ENCODE measurements around the gene C1QL1.

Gene C1QL1

GRCh38 chr17:44911133-44912001 lies 56.7 kb downstream of the C1QL1 start:
- DNase-seq (ENCODE audit: low spot score in 2 of 2) (no peak), ATAC-seq (replicated peaks; ENCODE audit: extremely low read depth, poor library complexity, severe bottlenecking) (peak; percentile 64)
- peaks cover 51% of the 10 kb centered on the region for H3K27me3 Mint-ChIP-seq
- H3K4me1 Mint-ChIP-seq, result no peaks in the 10 kb centered on the region
- no peaks in the 10 kb centered on the region for H3K36me3 Mint-ChIP-seq (ENCODE audit: insufficient read depth)
- no peak overlapping the region for H3K27ac Mint-ChIP-seq (ENCODE audit: low read depth)
- H3K4me3 Mint-ChIP-seq, result no peak overlapping the region
- no peaks in the 10 kb centered on the region for H3K9me3 Mint-ChIP-seq

- Mint-ChIP-seq H3K27me3 (peaks cover 60% of the 10 kb centered on the region), H3K9me3 (no peaks in the 10 kb centered on the region), H3K4me1 (no peaks in the 10 kb centered on the region), H3K27ac (ENCODE audit: low read depth) (no peak overlapping the region), H3K4me3 (no peak overlapping the region), H3K36me3 (ENCODE audit: insufficient read depth) (no peaks in the 10 kb centered on the region)
- no peak for ATAC-seq (replicated peaks; ENCODE audit: extremely low read depth, poor library complexity, severe bottlenecking)
- no peak for DNase-seq (ENCODE audit: low spot score in 2 of 2)
Measured at GRCh38 chr17:44910231-44911106, 57.6 kb downstream of the C1QL1 start.

Measured in central memory CD8-positive, alpha-beta T cell (primary cell).